PFSK-1 (cell line): ENCODE measurements around the gene AUTS2.

Experiments
- FOXP2 ChIP-seq: optimal IDR thresholded peaks from 2 replicates; pipeline ENCODE3; 2011; ENCODE audit warnings: borderline replicate concordance, control low read depth, inconsistent platforms; ENCODE audit not compliant: insufficient read depth; ENCODE audit errors: extremely low read length, extremely low read depth
- POLR2AphosphoS5 ChIP-seq: IDR thresholded peaks from 2 replicates; pipeline ENCODE4 v1.6.1; 2012; ENCODE audit warnings: low read depth, mild to moderate bottlenecking, control low read depth, low read length, moderate library complexity
- REST ChIP-seq, 2 experiments: IDR thresholded peaks; 2 replicates each; pipeline versions ENCODE4 v1.6.1 to v1.8.0; 2011 to 2012; ENCODE audit warnings: low read depth in 2 of 2, low read length in 2 of 2, control low read depth in 1 of 2, inconsistent platforms in 1 of 2, mild to moderate bottlenecking in 1 of 2, moderate library complexity in 1 of 2; ENCODE audit not compliant: insufficient read depth in 1 of 2
- SIN3A ChIP-seq: IDR thresholded peaks from 2 replicates; pipeline ENCODE4 v1.6.1; 2012; ENCODE audit warnings: mild to moderate bottlenecking, low read length, moderate library complexity, borderline replicate concordance; ENCODE audit not compliant: insufficient read depth
- TAF1 ChIP-seq: IDR thresholded peaks from 2 replicates; pipeline ENCODE4 v1.6.1; 2012; ENCODE audit warnings: low read length, control low read depth, borderline replicate concordance; ENCODE audit not compliant: insufficient read depth

AUTS2 gene

GRCh38 chr7:70810558-70811139 is 1212.4 kb downstream of the AUTS2 start:
- no peak for TF ChIP-seq TAF1
- TF ChIP-seq REST (IDR thresholded peaks at IDR 0.05; ENCODE audit: insufficient read depth in 1 of 2, low read depth in 2 of 2, low read length in 2 of 2): no peak
- TF ChIP-seq POLR2AphosphoS5: no peak
- no peak for TF ChIP-seq FOXP2
- TF ChIP-seq SIN3A: no peak

- TF ChIP-seq SIN3A (no peak), POLR2AphosphoS5 (no peak), FOXP2 (no peak), REST (IDR thresholded peaks at IDR 0.05; ENCODE audit: insufficient read depth in 1 of 2, low read depth in 2 of 2, low read length in 2 of 2) (no peak), TAF1 (no peak)
Observed at GRCh38 chr7:70812511-70812910, 1214.2 kb downstream of the AUTS2 start.

GRCh38 chr7:70829221-70830059 is 1231.2 kb downstream of the AUTS2 start:
- TF ChIP-seq TAF1 (no peak), SIN3A (no peak), REST (IDR thresholded peaks at IDR 0.05; ENCODE audit: insufficient read depth in 1 of 2, low read depth in 2 of 2, low read length in 2 of 2) (no peak), FOXP2 (no peak), POLR2AphosphoS5 (no peak)

GRCh38 chr7:70830060-70830395 is 1231.8 kb downstream of the AUTS2 start:
- TF ChIP-seq REST (IDR thresholded peaks at IDR 0.05; ENCODE audit: insufficient read depth in 1 of 2, low read depth in 2 of 2, low read length in 2 of 2) (no peak), FOXP2 (no peak), TAF1 (no peak), POLR2AphosphoS5 (no peak), SIN3A (no peak)
